Endodermal cell (in vitro differentiated cells): Measurements from ENCODE around the gene HES7. TPM values are rescaled to one million over a fixed set of nuclear protein-coding genes. Genes with fewer than 3 reads are reported as not detected.
A peak's percentile ranks its signal among the peaks of the same experiment; 100 is the strongest.
"Not testable (repeated sequence)": the region's sequence is repeated elsewhere in the genome, so short reads cannot be mapped to it uniquely, and the experiment has no call there.

Experiments
- DNase-seq: peaks from one replicate; pipeline ENCODE4 v3.0.0-alpha.2; 2017
- H3K27ac ChIP-seq: 2 replicates; pipeline ENCODE4 v1.5.1; 2013; ENCODE audit warnings: mild to moderate bottlenecking, low read depth, low read length, moderate library complexity
- H3K27me3 ChIP-seq: 2 replicates; pipeline ENCODE4 v1.6.1; 2013; ENCODE audit warnings: mild to moderate bottlenecking, low read length, moderate library complexity; ENCODE audit not compliant: insufficient read depth, control insufficient read depth, poor library complexity, severe bottlenecking
- H3K36me3 ChIP-seq: 2 replicates; pipeline ENCODE4 v1.7.0; 2013; ENCODE audit warnings: mild to moderate bottlenecking, low read length, moderate library complexity; ENCODE audit not compliant: control insufficient read depth, insufficient read depth
- H3K4me1 ChIP-seq: one replicate; pipeline ENCODE4 v1.7.0; 2013; ENCODE audit warnings: low read length; ENCODE audit not compliant: control insufficient read depth, insufficient read depth
- H3K4me3 ChIP-seq: 2 replicates; pipeline ENCODE4 v1.5.1; 2013; ENCODE audit warnings: mild to moderate bottlenecking, low read length, moderate library complexity
- H3K9ac ChIP-seq: 2 replicates; pipeline ENCODE4 v1.6.1; 2013; ENCODE audit warnings: mild to moderate bottlenecking, low read length, moderate library complexity; ENCODE audit not compliant: poor library complexity, severe bottlenecking; ENCODE audit errors: extremely low read depth
- H3K9me3 ChIP-seq: 2 replicates; pipeline ENCODE4 v1.6.1; 2013; ENCODE audit warnings: mild to moderate bottlenecking, low read length, moderate library complexity; ENCODE audit not compliant: control insufficient read depth
- H3K27ac Mint-ChIP-seq: 2 replicates; pipeline ENCODE4 v1.8.0; 2020; ENCODE audit warnings: mixed read lengths
- H3K27me3 Mint-ChIP-seq: 2 replicates; pipeline ENCODE4 v1.8.0; 2021; ENCODE audit warnings: mild to moderate bottlenecking, mixed read lengths; ENCODE audit not compliant: insufficient read depth
- H3K36me3 Mint-ChIP-seq: 2 replicates; pipeline ENCODE4 v1.8.0; 2020; ENCODE audit warnings: low read depth, mixed read lengths
- H3K4me1 Mint-ChIP-seq: 2 replicates; pipeline ENCODE4 v1.8.0; 2020; ENCODE audit warnings: mixed read lengths
- H3K4me3 Mint-ChIP-seq: 2 replicates; pipeline ENCODE4 v1.8.0; 2020; ENCODE audit warnings: mild to moderate bottlenecking, moderate library complexity, mixed read lengths
- H3K9me3 Mint-ChIP-seq: 2 replicates; pipeline ENCODE4 v1.8.0; 2020; ENCODE audit warnings: mild to moderate bottlenecking, mixed read lengths
- WGBS, 2 experiments: methylation state at CpG; one replicate each; pipeline versions ENCODE4 v1.1.5 to v1.1.7; 2013; ENCODE audit warnings: missing lambda C conversion rate in 2 of 2, mixed read lengths in 1 of 2; ENCODE audit not compliant: insufficient coverage in 1 of 2, insufficient read length in 1 of 2; 5-methylcytosine and 5-hydroxymethylcytosine counted together
- long read RNA-seq, 4 experiments: library from polyadenylated mRNA in 2 of 4; library from RNA in 1 of 4; library from capped mRNA in 1 of 4; stranded (forward) in 3 of 4; unstranded in 1 of 4; transcript quantifications; one replicate each; pipeline ENCODE4 v2.0.0, GENCODE V29; 2020 to 2021; ENCODE audit warnings: inconsistent platforms in 1 of 4
- polyA plus RNA-seq, 2 experiments: library from polyadenylated mRNA; stranded (reverse); fragments of 50-300 nt; gene quantifications; one replicate each; pipeline ENCODE4 v1.2.3, GENCODE V29; 2013
- total RNA-seq, 2 donors: library from RNA; stranded (reverse); fragmentation: NEBNext Ultra II Directional in 1 of 2; extraction: Animal tissue kit (Norgen Biotek cat#: 25700) in 1 of 2; gene quantifications; 2 replicates in 1 of 2; 3 replicates in 1 of 2; pipeline ENCODE4 v1.2.1, GENCODE V29; 2021
- TF ChIP-seq, protein P1 (sequence below): fragments of 200-600 bp; sonication (generic); conservative IDR thresholded peaks from 2 replicates; pipeline ENCODE4 v1.5.0; 2021; ENCODE audit warnings: antibody characterized with exemption, mild to moderate bottlenecking

Gene HES7
- total RNA-seq = 1 to 10 TPM in 1 of 2 donors, under 1 TPM in 1; 0.40 to 2.2 TPM
- polyA plus RNA-seq (2013, experiment 1 of 2) = 0.89 TPM
- polyA plus RNA-seq (2013, experiment 2 of 2) = 0.87 TPM
- long read RNA-seq, experiment 1, partial matches to known transcripts = 0 of 1 reads
- long read RNA-seq, experiment 1, other reads (novel, unspliced or antisense) = 0 of 1 reads
- long read RNA-seq, experiment 2 = 0 reads
- long read RNA-seq, experiment 3 = 0 reads
- long read RNA-seq, experiment 4 = 0 reads

GRCh38 chr17:8123695-8124349, at the start of gene HES7:
Gene HES7 (minus strand): TSS chr17:8124106. CDS start chr17:8124084, 22 bp downstream.
- Histone ChIP-seq H3K4me3 (peak within 1 kb of the TSS; percentile 91), H3K36me3 (no peaks in the 10 kb centered on the region), H3K27ac (no peak within 1 kb of the TSS), H3K9ac (no peak within 1 kb of the TSS), H3K4me1 (no peaks in the 10 kb centered on the region), H3K27me3 (peaks cover 61% of the 10 kb centered on the region), H3K9me3 (no peaks in the 10 kb centered on the region)
- Mint-ChIP-seq H3K27ac (peak within 1 kb of the TSS; percentile 11), H3K9me3 (no peaks in the 10 kb centered on the region), H3K27me3 (peaks cover 64% of the 10 kb centered on the region), H3K36me3 (no peaks in the 10 kb centered on the region), H3K4me1 (peaks cover 20% of the 10 kb centered on the region), H3K4me3 (peak within 1 kb of the TSS; percentile 83)
- WGBS, 2 experiments = 0% methylated on average over 4 to 29 of the region's 29 CpGs
- DNase-seq = peak; percentile 90
- TF ChIP-seq, protein P1, sequence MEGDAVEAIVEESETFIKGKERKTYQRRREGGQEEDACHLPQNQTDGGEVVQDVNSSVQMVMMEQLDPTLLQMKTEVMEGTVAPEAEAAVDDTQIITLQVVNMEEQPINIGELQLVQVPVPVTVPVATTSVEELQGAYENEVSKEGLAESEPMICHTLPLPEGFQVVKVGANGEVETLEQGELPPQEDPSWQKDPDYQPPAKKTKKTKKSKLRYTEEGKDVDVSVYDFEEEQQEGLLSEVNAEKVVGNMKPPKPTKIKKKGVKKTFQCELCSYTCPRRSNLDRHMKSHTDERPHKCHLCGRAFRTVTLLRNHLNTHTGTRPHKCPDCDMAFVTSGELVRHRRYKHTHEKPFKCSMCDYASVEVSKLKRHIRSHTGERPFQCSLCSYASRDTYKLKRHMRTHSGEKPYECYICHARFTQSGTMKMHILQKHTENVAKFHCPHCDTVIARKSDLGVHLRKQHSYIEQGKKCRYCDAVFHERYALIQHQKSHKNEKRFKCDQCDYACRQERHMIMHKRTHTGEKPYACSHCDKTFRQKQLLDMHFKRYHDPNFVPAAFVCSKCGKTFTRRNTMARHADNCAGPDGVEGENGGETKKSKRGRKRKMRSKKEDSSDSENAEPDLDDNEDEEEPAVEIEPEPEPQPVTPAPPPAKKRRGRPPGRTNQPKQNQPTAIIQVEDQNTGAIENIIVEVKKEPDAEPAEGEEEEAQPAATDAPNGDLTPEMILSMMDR = no peak

DNA sequence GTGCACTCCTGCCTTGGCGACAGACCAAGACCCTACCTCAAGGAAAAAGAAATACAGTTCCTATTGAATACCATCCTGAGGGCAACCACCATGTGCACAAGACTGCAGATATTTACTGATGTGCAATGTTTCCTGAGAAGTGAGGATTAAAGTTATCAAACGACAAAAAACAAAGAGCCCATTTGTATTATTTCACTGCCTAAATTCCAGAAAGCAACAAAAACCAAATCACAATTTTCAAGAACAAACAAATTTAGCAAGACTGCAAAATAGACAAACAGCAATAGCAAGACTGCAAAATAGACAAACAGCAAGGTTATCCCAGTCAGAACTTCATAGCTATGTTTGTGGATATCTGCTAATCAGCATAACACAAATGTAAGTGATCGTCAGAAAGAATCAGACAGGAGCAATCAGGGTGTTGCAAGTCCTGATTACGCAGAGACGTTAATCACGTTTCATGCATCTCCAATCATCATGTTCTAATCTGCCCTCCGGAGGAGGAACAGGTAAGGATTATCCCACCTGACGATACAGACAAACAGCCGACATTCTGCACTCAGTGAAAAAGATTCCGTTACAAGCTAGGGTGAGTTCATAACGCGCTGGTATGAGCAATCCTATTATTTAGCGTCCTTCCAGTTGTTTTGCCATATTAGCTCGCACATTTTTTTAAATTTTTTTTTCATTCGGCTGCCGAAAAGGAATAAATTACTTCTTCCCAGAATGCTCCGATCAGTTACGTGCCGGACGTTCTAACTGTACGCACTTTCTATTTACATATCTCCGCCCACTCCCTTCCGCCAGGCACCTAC, 49.4 kb upstream of the HES7 start:
- peak overlapping the region; percentile 92 for H3K27ac ChIP-seq
- no peaks in the 10 kb centered on the region for H3K27me3 ChIP-seq
- peaks cover 14% of the 10 kb centered on the region for H3K4me1 ChIP-seq
- no peaks in the 10 kb centered on the region for H3K36me3 ChIP-seq
- H3K4me3 ChIP-seq = peak overlapping the region; percentile 81
- H3K9ac ChIP-seq = peak overlapping the region; percentile 82
- no peaks in the 10 kb centered on the region for H3K27me3 Mint-ChIP-seq
- peak overlapping the region; percentile 100 for H3K27ac Mint-ChIP-seq
- TF ChIP-seq, protein P1 = no peak
- WGBS, 2 experiments = 1 to 2% methylated on average over 21 to 23 of the region's 23 CpGs
- peak; percentile 94 for DNase-seq
- H3K4me3 Mint-ChIP-seq = peak overlapping the region; percentile 87
- H3K9me3 ChIP-seq = no peaks in the 10 kb centered on the region
- no peaks in the 10 kb centered on the region for H3K9me3 Mint-ChIP-seq
- H3K36me3 Mint-ChIP-seq = no peaks in the 10 kb centered on the region
- peaks cover 26% of the 10 kb centered on the region for H3K4me1 Mint-ChIP-seq

DNA sequence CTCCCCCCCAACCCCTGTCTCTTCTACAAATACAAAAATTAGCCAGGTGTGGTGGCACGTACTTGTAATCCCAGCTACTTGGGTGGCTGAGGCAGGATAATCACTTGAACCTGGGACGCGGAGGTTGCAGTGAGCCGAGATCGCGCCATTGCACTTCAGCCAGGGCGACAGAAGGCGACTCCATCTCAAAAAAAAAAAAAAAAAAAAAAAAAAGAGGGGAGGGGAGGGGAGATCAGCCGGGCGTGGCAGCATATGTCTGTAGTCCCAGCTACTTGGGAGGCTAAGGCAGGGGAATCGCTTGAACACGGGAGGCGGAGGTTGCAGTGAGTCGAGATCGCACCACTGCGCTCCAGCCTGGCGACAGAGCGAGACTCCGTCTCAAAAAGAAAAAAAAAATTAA, 46.3 kb upstream of the HES7 start:
- H3K9ac ChIP-seq, H3K9me3 Mint-ChIP-seq, H3K27ac ChIP-seq, H3K9me3 ChIP-seq, DNase-seq, H3K4me1 ChIP-seq, H3K36me3 Mint-ChIP-seq, H3K27me3 Mint-ChIP-seq, H3K36me3 ChIP-seq, H3K4me3 ChIP-seq, H3K4me3 Mint-ChIP-seq, H3K27me3 ChIP-seq, H3K27ac Mint-ChIP-seq: not testable (repeated sequence)
- WGBS, 2 experiments = 89 to 92% methylated on average over 12 to 13 of the region's 19 CpGs
- peaks cover 16% of the 10 kb centered on the region for H3K4me1 Mint-ChIP-seq
